ENCODE measurements around the gene EID3.

EID3 gene

DNA sequence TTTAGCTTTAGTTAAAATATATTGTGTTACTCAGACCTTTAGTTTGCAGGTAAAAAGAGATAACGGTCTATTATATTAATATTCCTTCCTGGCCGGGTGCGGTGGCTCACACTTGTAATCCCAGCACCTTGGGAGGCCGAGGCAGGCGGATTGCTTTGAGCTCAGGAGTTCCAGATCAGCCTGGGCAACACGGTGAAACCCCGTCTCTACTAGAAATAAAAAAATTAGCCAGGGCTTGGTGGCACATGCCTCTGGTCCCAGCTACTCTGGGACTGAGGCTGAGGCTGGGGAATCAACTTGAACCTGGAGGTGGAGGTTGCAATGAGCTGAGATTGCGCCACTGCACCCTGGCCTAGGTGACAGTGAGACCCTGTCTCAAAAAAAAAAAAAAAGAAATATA is 13.2 kb upstream of the EID3 start:
- DNase-seq, result peak in 1 of 2 donors; percentile 35

DNA sequence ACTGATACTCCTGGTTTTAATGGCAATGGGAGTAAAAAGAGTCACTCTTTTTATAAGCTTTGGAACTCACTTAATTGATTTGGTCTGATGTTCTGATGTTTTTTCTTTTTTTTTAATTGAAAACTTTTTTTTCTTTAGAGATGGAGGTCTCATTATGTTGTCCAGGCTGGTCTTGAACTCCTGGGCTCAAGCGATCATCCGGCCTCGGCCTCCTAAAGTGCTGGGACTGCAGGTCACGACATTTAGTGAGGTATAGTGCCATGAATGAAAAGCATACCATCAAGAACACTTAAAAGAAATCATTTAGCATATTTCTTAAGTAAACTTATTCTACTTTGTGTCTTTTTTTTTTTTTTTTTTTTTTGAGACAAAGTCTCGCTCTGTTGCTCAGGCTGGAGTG is 12.7 kb upstream of the EID3 start:
- no peak for DNase-seq

DNA sequence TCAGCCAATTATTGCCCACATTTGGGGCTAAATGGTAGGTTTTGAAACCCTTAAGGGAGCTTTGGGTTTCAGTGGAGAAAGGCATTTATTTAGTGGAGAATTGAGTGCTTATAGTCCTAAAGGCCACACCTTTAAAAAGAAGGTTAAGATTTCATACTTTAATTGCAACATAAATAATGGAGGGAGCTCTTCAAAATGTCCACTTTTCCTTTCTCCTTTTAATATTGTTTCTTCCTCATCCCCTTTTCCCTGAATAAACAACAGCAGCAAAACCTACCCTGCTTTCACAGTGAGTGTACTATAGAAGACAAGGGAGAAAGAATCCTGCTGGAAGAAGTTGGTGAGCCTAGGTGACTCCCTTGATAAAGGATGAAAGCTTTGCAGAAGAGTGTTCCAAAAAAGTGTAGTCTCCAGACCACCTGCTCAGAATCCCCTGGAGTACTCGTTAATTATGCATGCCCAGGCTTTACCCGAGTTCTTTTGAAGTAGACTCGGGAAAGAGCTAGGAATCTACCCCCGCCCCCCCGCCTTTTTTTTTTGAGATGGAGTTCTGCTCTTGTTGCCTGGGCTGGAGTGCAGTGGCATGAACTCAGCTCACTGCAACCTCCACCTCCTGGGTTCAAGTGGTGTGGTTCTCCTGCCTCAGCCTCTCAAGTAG is 11.5 kb upstream of the EID3 start:
- DNase-seq, result no peak

DNA sequence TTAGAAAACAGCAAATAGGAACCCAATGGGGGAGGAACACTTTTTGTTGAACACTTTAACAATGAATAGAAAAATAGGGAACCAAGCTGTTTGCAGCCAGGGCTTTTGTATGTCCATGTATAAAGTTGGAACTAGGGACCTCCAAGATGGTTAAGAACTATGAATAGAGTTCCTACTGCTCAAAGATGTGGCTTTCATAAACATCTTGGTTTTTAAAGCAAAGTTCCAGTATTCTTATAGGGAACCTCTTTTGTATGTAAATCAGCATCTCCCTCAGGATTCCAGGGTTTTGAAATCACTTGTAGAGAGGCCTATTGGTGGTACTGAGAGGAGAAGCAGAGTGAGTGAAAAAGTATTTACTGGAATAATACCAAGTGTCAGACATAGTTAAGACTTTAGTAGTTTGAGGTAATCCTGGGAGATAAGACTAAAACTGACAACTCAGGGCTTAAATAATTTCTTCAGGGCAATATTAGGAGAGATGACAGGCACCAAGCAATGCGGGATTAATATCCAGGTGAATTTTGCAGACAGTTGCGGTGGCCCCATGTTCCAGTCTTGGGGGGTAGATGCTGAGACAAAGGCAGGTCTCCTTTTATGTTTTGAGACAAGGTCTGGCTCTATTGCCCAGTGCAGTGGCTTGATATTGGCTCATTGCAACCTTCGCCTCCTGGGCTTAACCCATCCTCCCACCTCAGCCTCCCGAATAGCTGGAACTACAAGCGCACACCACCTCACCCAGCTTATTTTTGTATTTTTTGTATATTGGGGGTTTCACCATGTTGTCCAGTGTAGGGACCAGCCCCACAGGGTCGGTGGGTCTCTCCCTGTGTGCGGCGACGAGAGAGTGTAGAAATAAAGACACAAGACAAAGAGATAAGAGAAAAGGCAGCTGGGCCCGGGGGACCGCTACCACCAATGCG is 10.4 kb upstream of the EID3 start:
- no peak for DNase-seq

DNA sequence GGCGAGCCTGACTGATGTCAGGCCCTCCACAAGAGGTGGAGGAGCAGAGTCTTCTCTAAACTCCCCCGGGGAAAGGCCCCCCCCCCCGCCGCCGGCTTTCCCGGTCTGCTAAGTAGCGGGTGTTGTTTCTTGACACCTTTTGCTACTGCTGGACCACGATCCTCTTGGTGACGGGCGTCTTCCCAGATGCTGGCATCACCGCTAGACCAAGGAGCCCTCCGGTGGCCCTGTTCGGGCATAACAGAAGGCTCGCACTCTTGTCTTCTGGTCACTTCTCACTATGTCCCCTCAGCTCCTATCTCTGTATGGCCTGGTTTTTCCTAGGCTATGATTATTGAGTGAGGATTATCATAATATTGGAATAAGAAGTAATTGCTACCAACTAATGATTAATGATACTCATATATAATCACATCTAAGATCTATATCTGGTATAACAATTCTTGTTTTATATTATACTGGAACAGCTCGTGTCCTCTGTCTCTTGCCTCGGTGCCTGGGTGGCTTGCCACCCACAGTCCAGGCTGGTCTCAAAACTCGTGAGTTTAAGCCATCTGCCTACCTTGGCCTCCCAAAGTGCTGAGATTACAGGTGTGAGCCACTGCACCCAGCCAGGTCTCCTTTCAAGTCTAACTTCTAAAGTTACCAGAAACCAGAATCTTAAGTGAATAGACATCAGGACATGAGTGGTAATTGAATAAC is 9.2 kb upstream of the EID3 start:
- peak in 1 of 2 donors; percentile 46 for DNase-seq

DNA sequence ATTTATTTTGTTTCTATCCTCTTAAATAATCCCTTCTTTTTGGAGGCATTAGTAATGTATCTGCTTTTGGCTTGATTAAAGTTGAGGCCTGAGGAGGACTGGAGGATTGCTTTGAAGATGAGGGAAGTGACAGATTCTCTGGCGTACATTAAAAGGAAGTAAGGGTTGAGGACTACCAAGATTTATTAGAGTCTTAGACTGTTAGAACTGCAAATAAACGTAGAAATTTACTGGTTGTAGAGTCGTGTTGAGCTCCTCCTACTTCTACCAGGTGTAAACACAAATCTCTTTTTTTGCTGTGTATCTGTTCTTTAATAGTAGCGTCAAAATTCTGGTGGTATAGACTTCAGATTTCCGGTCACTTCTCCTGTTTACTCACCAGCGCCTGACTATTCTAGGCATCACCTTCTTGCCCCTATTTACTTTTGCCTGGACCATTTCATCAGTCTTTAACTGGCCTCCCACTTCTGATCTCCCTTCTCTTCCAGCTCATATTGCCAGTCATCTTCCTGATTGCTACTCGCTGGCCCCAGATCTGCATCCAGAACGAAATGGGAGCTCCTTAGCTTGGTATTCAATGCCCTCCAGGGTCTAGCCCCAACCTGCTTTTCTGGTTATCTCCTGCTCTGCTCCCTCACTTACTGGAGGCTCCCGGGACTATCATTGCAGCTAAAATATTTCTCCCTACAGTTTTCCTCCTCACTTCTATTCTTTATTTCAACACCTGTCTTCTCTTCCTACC is 8.4 kb upstream of the EID3 start:
- peak in 1 of 2 donors; percentile 13 for DNase-seq

DNA sequence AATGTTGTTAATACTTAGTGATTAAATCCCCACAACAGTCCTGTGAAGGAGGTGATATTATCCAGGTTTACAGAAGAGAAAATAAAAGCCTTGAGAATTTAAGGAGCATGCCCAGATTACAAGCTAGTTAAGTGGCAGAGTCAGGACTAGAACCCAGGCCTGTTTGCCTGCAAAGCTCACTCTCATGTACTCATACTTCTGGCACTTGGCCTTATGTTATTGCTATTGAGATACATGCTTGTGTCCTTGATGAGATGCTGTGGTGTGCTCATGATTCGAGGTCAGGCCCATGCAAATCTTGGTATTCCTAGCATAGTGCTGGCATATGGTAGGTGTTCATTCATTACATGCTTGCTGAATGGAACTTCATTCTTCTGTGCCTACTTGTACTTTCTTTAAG is 7.6 kb upstream of the EID3 start:
- DNase-seq, result no peak

DNA sequence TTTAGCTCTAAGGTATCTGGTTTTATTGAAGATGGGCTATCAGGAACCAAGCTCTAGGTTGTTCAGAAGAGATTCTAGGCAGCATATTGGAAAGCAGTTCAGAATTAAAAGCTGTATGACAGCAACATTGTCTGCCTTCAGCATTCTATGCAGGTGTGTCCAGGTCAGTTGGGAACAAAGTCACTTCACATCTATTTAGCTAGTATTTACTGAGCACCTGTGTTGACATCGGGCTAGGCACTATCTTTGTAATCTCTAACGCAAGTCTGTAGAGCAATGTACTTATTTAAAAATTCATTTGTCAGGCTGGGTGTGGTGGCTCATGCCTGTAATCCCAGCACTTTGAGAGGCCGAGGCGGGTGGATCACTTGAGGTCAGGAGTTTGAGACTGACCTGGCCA is 6.8 kb upstream of the EID3 start:
- no peak for DNase-seq

DNA sequence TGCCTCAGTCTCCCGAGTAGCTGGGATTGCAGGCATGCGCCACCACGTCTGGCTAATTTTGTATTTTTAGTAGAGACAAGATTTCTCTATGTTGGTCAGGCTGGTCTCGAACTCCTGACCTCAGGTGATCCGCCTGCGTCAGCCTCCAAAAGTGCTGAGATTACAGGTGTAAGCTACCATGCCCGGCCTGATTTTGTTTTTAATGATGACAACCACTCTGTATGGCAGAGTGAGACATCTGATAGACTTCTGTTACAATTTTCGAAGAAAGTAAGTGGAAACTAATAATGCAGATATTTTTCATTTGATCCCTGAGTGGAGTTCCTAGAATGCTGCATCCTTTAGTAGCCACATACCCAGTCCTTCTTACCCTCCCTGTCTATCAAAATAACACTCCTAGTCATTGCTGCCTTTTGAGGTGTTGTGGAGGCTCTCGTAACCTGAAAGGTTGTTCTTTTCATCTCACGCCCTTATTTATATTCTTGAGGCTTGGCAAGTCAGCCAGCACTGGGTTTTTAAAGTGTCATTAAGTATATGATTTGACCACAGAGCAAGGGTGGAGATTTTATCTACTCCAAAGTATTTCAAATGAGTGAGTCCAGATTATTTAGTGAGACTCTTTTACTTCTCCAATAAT is 5.9 kb upstream of the EID3 start:
- DNase-seq, result no peak

DNA sequence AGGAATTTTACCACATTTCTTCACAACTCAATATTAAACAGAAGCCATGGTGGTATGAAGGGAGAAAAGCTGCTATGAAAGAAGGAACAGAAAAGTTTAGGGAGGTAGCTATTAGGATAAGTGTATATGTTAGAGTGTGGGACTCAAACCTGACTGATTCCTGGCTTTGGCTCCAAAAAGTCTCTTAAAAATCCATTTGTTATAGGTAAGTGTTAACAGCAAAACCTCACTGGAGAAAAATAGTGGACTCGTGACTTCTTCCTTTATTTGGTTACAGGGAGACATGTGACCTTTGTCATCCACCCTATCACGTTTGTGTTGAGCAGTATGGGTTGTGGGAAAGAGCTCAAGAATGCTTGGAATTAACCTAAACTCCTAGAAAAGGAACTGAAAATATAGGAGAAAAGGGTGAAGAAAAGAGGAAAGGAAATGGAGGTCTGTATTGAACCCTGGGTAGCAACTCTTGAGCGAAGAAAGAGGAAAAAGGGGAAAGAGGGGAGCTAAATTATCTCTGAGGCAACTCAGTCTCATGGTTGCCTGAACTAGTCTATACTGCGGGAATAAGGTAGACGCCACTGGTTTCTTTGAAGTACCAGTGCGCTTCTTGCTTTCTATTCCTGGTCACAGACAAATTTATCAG is 3.6 kb upstream of the EID3 start:
- peak; percentile 29 to 30 for DNase-seq

DNA sequence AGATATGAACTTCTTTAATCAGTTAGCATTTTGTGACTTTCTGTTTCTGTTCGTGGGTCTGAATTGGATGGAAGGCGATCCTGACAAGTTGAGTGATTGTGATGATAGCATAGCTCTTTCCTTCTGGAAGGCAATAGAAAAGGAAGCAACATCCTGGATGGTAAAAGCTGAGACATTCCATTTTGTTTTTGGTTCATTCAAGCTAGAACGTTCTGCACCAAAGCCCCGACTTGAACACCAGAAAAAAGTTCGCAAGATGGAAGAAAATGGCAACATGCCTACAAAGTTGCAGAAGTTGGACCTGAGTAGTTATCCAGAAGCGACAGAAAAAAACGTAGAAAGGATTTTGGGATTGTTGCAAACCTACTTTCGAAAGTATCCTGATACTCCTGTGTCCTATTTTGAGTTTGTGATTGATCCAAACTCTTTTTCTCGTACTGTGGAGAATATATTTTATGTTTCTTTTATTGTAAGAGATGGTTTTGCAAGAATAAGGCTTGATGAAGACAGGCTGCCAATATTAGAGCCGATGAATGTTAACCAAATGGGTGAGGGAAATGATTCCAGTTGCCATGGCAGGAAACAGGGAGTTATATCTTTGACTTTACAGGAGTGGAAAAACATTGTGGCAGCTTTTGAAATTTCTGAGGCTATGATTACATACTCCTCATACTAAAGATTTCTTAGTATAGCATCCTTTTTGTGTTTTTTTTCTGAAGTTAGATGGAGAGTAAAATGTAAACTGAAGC is 896 bp downstream of the EID3 start:
- no peak for DNase-seq

DNA sequence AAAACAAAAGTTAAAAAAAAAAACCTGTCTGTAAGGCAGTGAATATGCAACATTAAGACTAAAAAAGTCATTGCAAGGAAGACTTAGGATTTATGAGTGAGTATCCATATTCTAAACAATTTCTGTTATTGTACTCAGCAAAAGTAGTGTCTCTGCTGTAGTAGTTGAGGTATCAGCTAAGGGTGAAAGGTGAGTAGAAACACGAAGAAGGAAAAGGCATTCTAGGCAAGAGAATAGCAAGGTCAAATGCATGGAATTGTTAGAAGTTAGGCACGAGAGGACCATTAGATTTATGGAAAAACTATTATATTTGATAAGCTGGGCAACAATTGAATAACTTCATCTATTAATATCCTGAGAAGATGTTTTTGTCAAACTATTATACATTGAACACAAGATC is 1.8 kb downstream of the EID3 start:
- no peak for DNase-seq

DNA sequence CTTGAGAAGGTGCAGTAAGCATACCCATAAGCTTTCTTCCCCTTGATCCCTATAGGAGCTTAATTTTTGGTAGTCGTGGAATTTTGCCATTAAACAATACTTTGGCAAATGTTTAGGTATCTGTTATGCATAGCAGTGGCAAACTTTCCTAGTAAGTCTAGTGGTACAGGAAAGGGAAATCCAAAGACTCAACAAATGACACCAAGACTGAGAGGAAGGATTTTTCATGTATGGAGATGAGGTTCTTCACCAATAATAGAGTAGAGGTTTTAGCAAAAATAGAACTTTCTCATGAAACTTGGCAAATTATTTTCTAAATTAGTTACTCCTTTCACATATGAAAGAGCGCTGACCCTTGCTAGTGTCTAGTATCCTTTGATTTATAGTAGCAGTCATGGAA is 2.8 kb downstream of the EID3 start:
- DNase-seq, result no peak

DNA sequence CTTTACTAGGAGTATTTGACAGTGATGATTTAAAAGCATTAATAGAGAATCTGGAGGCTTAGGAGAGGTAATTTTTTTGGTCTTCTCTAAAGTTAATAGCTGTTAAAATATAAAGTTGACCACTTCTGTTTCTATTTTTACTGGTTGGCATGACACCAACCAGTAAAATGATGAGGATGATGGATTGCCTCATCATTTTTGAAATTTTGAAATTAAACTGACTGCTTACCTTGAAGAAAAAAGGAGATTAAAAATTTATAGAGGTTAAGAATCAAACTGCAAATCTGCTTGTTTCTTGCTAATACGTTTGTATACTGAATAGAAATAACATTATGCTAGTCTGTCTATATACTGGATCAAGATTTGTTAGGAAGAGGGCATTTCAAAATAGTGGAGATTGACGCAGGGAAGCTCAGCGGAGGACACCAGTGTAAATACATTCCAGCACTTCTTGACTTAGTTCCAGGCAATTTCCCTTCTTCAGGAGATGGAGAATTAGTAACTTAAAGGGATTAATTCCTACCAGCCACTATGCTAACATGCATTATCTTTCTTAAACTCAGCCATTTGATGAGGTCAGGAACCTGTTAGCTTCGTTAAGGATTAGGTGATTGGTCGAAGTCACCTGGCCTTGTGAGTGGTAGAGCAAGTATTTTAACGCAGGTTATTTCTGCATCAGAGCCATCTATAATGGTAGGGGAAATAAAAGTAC is 3.6 kb downstream of the EID3 start:
- no peak for DNase-seq

DNA sequence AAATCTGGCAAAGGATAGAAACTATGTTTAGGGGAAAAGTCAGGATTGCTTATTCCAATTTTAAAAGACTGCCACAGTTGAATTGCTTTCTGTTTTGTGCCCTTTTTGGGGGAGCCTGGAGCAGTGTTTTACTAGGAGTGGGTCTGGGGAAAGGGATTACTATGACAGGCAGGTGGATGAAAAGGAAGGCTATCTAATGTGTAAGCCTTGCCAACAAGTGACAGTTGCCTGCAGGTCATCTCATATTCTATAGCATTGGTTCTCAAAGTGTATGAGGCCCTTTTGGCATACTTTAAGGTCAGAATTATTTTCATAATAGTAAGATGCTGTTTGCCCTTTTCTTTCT is 4.1 kb downstream of the EID3 start:
- DNase-seq, result no peak

DNA sequence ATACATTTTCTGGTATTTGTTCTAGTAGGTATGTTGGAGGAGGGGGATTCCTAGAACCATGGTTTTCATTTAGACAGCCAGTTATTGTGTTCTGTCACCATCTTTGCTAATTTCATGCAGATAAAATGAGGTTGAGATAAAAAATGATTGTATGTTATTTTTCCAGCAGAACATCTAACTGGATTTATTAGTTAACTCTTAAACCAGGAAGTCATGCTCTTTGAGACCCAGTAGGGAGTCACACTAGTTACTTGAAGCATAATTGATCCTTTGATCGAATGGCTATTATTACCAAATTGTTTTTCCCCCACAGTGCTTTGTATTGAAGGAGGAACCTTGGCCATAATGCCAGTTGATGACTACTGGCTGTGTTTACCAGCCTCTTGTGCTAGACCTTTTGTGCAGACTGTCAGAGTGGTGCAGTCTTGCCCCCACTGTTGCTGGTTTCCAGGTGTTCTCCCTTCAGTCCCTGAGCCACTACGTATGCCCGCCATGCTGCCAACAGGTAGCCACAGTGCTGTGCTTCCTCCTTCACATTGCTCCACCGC is 6.0 kb downstream of the EID3 start:
- DNase-seq, result no peak

DNA sequence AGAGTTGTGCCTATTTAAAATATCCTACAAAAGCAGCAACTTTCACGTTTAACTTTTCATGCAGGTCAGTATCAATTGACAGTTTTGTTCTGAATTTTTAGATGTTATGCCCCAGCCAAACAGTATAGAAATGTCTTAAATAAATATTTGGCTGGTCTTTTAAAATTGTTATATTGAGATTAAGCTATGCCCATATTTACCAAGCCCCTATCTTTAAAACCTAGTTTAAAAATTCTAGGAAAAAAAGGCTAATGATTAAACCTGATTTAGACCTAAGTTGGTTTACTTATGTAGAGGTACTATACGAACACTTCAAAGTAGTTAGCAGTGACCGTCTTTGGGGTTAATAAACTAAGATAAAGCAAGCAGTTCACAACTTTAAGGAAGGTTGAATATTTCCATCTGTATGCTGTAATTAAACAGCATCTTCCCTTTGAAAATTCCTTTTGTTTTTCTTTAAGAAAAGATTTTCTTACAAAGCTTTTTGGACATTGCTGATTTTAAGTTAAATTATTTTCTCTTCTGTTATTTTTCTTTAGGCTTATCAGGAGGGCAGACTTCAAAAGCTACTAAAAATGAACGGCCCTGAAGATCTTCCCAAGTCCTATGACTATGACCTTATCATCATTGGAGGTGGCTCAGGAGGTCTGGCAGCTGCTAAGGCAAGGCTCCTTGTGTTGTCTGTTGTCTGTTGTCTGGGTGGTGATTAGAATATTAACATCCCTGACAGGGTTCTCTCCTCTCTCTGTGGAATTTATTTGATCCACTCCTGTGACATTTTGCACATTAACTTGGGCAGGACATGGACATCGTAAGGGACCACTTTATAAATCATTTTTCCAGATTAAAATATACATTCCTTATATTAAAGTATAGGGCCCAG is 7.5 kb downstream of the EID3 start:
- DNase-seq, result no peak

DNA sequence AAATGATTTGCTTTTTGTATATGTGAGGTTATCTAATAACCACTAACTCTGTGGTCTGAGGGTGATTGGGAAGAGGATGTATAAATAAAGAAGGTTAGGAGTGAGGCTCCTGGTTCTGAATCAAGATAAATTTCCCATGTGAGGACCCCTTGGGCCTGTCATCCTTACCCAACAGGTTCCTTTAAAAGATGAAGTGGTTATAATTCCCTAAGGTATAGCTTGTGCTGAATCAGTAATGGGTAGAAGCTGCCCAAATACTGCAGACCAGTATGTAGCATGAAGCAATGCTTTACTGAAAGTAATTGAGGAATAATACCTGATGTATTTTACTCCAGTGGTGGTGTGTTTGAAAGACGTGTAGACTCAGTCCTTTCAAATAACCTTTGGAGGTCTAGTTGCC is 8.7 kb downstream of the EID3 start:
- DNase-seq, result no peak

DNA sequence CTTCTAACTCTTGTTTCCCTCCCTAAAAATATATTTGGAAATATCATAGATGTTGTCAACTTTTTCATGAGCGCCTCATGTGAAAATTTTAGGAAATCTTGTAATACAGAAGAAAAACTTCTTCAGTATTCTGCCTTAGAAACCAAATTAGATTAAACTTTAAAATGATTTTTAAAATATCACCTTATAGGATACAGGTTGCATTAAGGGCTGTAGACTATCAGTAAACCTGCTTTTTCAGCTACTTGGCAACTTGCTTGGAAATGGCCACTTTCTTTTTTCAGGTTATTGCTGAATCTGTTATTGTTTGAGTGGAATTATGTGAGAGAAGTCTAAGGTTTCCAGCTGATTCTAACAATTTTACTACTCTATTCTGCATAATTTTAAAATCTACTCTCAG is 9.1 kb downstream of the EID3 start:
- no peak for DNase-seq

Measured in inflammatory macrophage (primary cell).